ENCODE data around the gene HES3.

- TF ChIP-seq CTCF (conservative IDR thresholded peaks at IDR 0.05; ENCODE audit: low read depth, low read length) (0 out of 2 replicates have a peak, but pooled peaks have one; percentile 31), EZH2 (IDR thresholded peaks at IDR 0.05; ENCODE audit: borderline replicate concordance, low read depth, low read length, poor library complexity, severe bottlenecking) (no peak)
Measured at GRCh38 chr1:6280761-6281451, 36.9 kb downstream of the HES3 start.
